Activated naive CD8-positive, alpha-beta T cell treated with anti-CD3 and anti-CD28 coated beads for 36 hours (primary cell): ENCODE data around the gene CDRT4. TPM values are rescaled to one million over a fixed set of nuclear protein-coding genes. Genes with fewer than 3 reads are reported as not detected.

Source experiments
- DNase-seq: peaks from one replicate; pipeline ENCODE4 v3.0.0; 2021
- H3K27ac Mint-ChIP-seq: one replicate; pipeline ENCODE4 v1.8.0; 2022; ENCODE audit warnings: mild to moderate bottlenecking, moderate library complexity, mixed read lengths
- H3K27me3 Mint-ChIP-seq: one replicate; pipeline ENCODE4 v1.8.0; 2022; ENCODE audit warnings: mild to moderate bottlenecking, mixed read lengths
- H3K36me3 Mint-ChIP-seq: one replicate; pipeline ENCODE4 v1.8.0; 2021; ENCODE audit warnings: mild to moderate bottlenecking, mixed read lengths
- H3K4me1 Mint-ChIP-seq: one replicate; pipeline ENCODE4 v1.8.0; 2021; ENCODE audit warnings: mixed read lengths
- H3K4me3 Mint-ChIP-seq: one replicate; pipeline ENCODE4 v1.8.0; 2022; ENCODE audit warnings: mild to moderate bottlenecking, moderate library complexity, mixed read lengths
- H3K9me3 Mint-ChIP-seq: one replicate; pipeline ENCODE4 v1.8.0; 2022; ENCODE audit warnings: mixed read lengths
- total RNA-seq, 2 experiments: library from RNA; stranded (reverse); gene quantifications; one replicate each; pipeline ENCODE4 v1.2.3, GENCODE V29; 2021

The CDRT4 gene
- total RNA-seq, 2 experiments from 2014 or later = 1.9 to 3.2 TPM

- Mint-ChIP-seq H3K27me3 (no peaks in the 10 kb centered on the region), H3K9me3 (no peaks in the 10 kb centered on the region), H3K4me3 (no peak overlapping the region), H3K36me3 (peaks cover 9% of the 10 kb centered on the region), H3K4me1 (peaks cover 5% of the 10 kb centered on the region), H3K27ac (no peak overlapping the region)
- no peak for DNase-seq
Measured at GRCh38 chr17:15501793-15502192, 34.4 kb upstream of the CDRT4 start.

GRCh38 chr17:15501282-15501681 is 33.9 kb upstream of the CDRT4 start:
- Mint-ChIP-seq H3K36me3 (peaks cover 4% of the 10 kb centered on the region), H3K4me3 (no peak overlapping the region), H3K27me3 (no peaks in the 10 kb centered on the region), H3K4me1 (peaks cover 5% of the 10 kb centered on the region), H3K27ac (no peak overlapping the region), H3K9me3 (no peaks in the 10 kb centered on the region)
- no peak for DNase-seq

GRCh38 chr17:15498107-15498506 is 30.7 kb upstream of the CDRT4 start:
- DNase-seq = no peak
- Mint-ChIP-seq H3K36me3 (peaks cover 2% of the 10 kb centered on the region), H3K9me3 (no peaks in the 10 kb centered on the region), H3K4me3 (no peak overlapping the region), H3K4me1 (peaks cover 5% of the 10 kb centered on the region), H3K27ac (no peak overlapping the region), H3K27me3 (no peaks in the 10 kb centered on the region)

- no peak overlapping the region for H3K4me3 Mint-ChIP-seq
- H3K27ac Mint-ChIP-seq = no peak overlapping the region
- H3K27me3 Mint-ChIP-seq = no peaks in the 10 kb centered on the region
- no peaks in the 10 kb centered on the region for H3K9me3 Mint-ChIP-seq
- H3K36me3 Mint-ChIP-seq = no peaks in the 10 kb centered on the region
- DNase-seq = no peak
- no peaks in the 10 kb centered on the region for H3K4me1 Mint-ChIP-seq
Measured at GRCh38 chr17:15496735-15497670, 29.6 kb upstream of the CDRT4 start.

GRCh38 chr17:15494821-15495220 is 27.4 kb upstream of the CDRT4 start:
- no peak for DNase-seq
- Mint-ChIP-seq H3K4me3 (no peak overlapping the region), H3K9me3 (no peaks in the 10 kb centered on the region), H3K27ac (no peak overlapping the region), H3K4me1 (no peaks in the 10 kb centered on the region), H3K36me3 (no peaks in the 10 kb centered on the region), H3K27me3 (no peaks in the 10 kb centered on the region)

GRCh38 chr17:15493693-15494035 is 26.2 kb upstream of the CDRT4 start:
- H3K4me1 Mint-ChIP-seq = no peaks in the 10 kb centered on the region
- H3K27ac Mint-ChIP-seq = no peak overlapping the region
- H3K36me3 Mint-ChIP-seq = no peaks in the 10 kb centered on the region
- H3K9me3 Mint-ChIP-seq = no peaks in the 10 kb centered on the region
- H3K27me3 Mint-ChIP-seq = no peaks in the 10 kb centered on the region
- no peak overlapping the region for H3K4me3 Mint-ChIP-seq
- DNase-seq = no peak

GRCh38 chr17:15492791-15493692 is 25.6 kb upstream of the CDRT4 start:
- DNase-seq = no peak
- Mint-ChIP-seq H3K9me3 (no peaks in the 10 kb centered on the region), H3K36me3 (peaks cover 2% of the 10 kb centered on the region), H3K4me1 (no peaks in the 10 kb centered on the region), H3K27me3 (no peaks in the 10 kb centered on the region), H3K27ac (no peak overlapping the region), H3K4me3 (no peak overlapping the region)

- Mint-ChIP-seq H3K27me3 (no peaks in the 10 kb centered on the region), H3K4me1 (no peaks in the 10 kb centered on the region), H3K4me3 (no peak overlapping the region), H3K27ac (no peak overlapping the region), H3K36me3 (peaks cover 2% of the 10 kb centered on the region), H3K9me3 (no peaks in the 10 kb centered on the region)
- no peak for DNase-seq
Measured at GRCh38 chr17:15492186-15492585, 24.8 kb upstream of the CDRT4 start.

- Mint-ChIP-seq H3K27me3 (no peaks in the 10 kb centered on the region), H3K27ac (no peak overlapping the region), H3K36me3 (peaks cover 2% of the 10 kb centered on the region), H3K4me1 (no peaks in the 10 kb centered on the region), H3K4me3 (no peak overlapping the region), H3K9me3 (no peaks in the 10 kb centered on the region)
- DNase-seq = no peak
Measured at GRCh38 chr17:15490634-15491261, 23.3 kb upstream of the CDRT4 start.

GRCh38 chr17:15488557-15488956 is 21.1 kb upstream of the CDRT4 start:
- no peaks in the 10 kb centered on the region for H3K9me3 Mint-ChIP-seq
- no peaks in the 10 kb centered on the region for H3K4me1 Mint-ChIP-seq
- DNase-seq = no peak
- H3K27ac Mint-ChIP-seq = no peak overlapping the region
- no peak overlapping the region for H3K4me3 Mint-ChIP-seq
- peaks cover 2% of the 10 kb centered on the region for H3K36me3 Mint-ChIP-seq
- no peaks in the 10 kb centered on the region for H3K27me3 Mint-ChIP-seq

GRCh38 chr17:15485045-15485444 is 17.6 kb upstream of the CDRT4 start:
- H3K9me3 Mint-ChIP-seq = no peaks in the 10 kb centered on the region
- peaks cover 2% of the 10 kb centered on the region for H3K36me3 Mint-ChIP-seq
- no peak overlapping the region for H3K27ac Mint-ChIP-seq
- no peaks in the 10 kb centered on the region for H3K27me3 Mint-ChIP-seq
- no peak overlapping the region for H3K4me3 Mint-ChIP-seq
- no peak for DNase-seq
- no peaks in the 10 kb centered on the region for H3K4me1 Mint-ChIP-seq

GRCh38 chr17:15483431-15483830 is 16.0 kb upstream of the CDRT4 start:
- Mint-ChIP-seq H3K27me3 (no peaks in the 10 kb centered on the region), H3K4me3 (no peak overlapping the region), H3K36me3 (peaks cover under 1% of the 10 kb centered on the region), H3K4me1 (no peaks in the 10 kb centered on the region), H3K9me3 (no peaks in the 10 kb centered on the region), H3K27ac (no peak overlapping the region)
- DNase-seq = no peak

- Mint-ChIP-seq H3K9me3 (no peaks in the 10 kb centered on the region), H3K4me3 (no peak overlapping the region), H3K36me3 (no peaks in the 10 kb centered on the region), H3K4me1 (no peaks in the 10 kb centered on the region), H3K27ac (no peak overlapping the region), H3K27me3 (no peaks in the 10 kb centered on the region)
- DNase-seq = no peak
Measured at GRCh38 chr17:15482476-15482875, 15.1 kb upstream of the CDRT4 start.

GRCh38 chr17:15481481-15481880 is 14.1 kb upstream of the CDRT4 start:
- Mint-ChIP-seq H3K27ac (no peak overlapping the region), H3K4me3 (no peak overlapping the region), H3K27me3 (no peaks in the 10 kb centered on the region), H3K4me1 (no peaks in the 10 kb centered on the region), H3K36me3 (no peaks in the 10 kb centered on the region), H3K9me3 (no peaks in the 10 kb centered on the region)
- no peak for DNase-seq

- Mint-ChIP-seq H3K36me3 (no peaks in the 10 kb centered on the region), H3K4me1 (no peaks in the 10 kb centered on the region), H3K4me3 (no peak overlapping the region), H3K27me3 (no peaks in the 10 kb centered on the region), H3K27ac (no peak overlapping the region), H3K9me3 (no peaks in the 10 kb centered on the region)
- DNase-seq = no peak
Measured at GRCh38 chr17:15480204-15480603, 12.8 kb upstream of the CDRT4 start.
